PC-9 (cell line): ENCODE results near the gene MED27.

Experiments used
- EZH2 ChIP-seq: fragments of 200-600 bp; sonication (generic); IDR thresholded peaks from 2 replicates; pipeline ENCODE4 v1.8.0; 2017; ENCODE audit warnings: antibody characterized with exemption, low read depth
- TF ChIP-seq, protein P1 (sequence below): fragments of 200-600 bp; sonication (generic); conservative IDR thresholded peaks from 2 replicates; pipeline ENCODE4 v1.6.1; 2017; ENCODE audit warnings: mixed run types, antibody characterized with exemption, mild to moderate bottlenecking, moderate library complexity

DNA sequence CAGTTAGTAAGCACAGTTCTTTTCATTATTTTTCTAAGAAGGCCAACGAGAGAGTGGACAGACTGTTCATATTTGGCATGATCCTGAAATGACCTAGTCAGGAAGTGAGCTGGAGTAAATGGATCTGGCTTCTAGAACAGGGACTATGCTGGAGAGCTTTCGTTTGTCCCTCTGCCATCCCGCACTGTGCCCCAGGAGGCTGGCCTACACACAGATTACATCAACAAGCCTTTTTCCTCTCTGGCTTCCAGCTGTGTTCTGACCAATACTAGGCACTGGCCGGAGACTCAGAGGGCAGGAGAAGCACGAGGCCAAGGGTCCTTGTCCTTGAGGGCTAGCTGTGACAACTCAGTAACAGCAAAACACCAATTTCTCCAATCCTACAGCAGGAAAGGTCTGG lies 127.8 kb downstream of the MED27 start:
- TF ChIP-seq, protein P1, sequence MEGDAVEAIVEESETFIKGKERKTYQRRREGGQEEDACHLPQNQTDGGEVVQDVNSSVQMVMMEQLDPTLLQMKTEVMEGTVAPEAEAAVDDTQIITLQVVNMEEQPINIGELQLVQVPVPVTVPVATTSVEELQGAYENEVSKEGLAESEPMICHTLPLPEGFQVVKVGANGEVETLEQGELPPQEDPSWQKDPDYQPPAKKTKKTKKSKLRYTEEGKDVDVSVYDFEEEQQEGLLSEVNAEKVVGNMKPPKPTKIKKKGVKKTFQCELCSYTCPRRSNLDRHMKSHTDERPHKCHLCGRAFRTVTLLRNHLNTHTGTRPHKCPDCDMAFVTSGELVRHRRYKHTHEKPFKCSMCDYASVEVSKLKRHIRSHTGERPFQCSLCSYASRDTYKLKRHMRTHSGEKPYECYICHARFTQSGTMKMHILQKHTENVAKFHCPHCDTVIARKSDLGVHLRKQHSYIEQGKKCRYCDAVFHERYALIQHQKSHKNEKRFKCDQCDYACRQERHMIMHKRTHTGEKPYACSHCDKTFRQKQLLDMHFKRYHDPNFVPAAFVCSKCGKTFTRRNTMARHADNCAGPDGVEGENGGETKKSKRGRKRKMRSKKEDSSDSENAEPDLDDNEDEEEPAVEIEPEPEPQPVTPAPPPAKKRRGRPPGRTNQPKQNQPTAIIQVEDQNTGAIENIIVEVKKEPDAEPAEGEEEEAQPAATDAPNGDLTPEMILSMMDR = no peak
- TF ChIP-seq EZH2 = no peak
